OCI-LY1 (cell line): ENCODE results near the gene TGFBR2.

Experiments used
- H2AFZ ChIP-seq: fragments of 200-600 bp; sonication (generic), shearing (Covaris generic); 2 replicates; pipeline ENCODE4 v1.6.0; 2014; ENCODE audit warnings: antibody characterized with exemption, mild to moderate bottlenecking, low read length
- H3F3A ChIP-seq: fragments of 200-600 bp; sonication (generic), shearing (Covaris generic); 2 replicates; pipeline ENCODE4 v1.6.0; 2014; ENCODE audit warnings: mild to moderate bottlenecking, antibody characterized with exemption, low read length, moderate library complexity; ENCODE audit not compliant: insufficient read depth
- H3K27ac ChIP-seq: fragments of 200-600 bp; sonication (generic); 2 replicates; pipeline ENCODE4 v1.5.1; 2014; ENCODE audit warnings: low read length, mixed run types, mild to moderate bottlenecking, low read depth; ENCODE audit not compliant: poor library complexity, severe bottlenecking
- H3K27me3 ChIP-seq: fragments of 200-600 bp; sonication (generic); 2 replicates; pipeline ENCODE4 v1.6.0; 2014; ENCODE audit warnings: antibody characterized with exemption, mild to moderate bottlenecking, low read length, moderate library complexity; ENCODE audit not compliant: insufficient read depth
- H3K36me3 ChIP-seq: fragments of 200-600 bp; sonication (generic); 2 replicates; pipeline ENCODE4 v1.6.1; 2014; ENCODE audit warnings: mild to moderate bottlenecking, antibody characterized with exemption, low read length, moderate library complexity, mixed read lengths; ENCODE audit not compliant: insufficient read depth
- H3K4me1 ChIP-seq: fragments of 200-600 bp; sonication (generic); 2 replicates; pipeline ENCODE4 v1.5.1; 2014; ENCODE audit warnings: mild to moderate bottlenecking, low read length, moderate library complexity; ENCODE audit not compliant: insufficient read depth, severe bottlenecking
- H3K4me2 ChIP-seq: fragments of 200-600 bp; sonication (generic), shearing (Covaris generic); 2 replicates; pipeline ENCODE4 v1.6.1; 2014; ENCODE audit warnings: low read length
- H3K4me3 ChIP-seq: fragments of 200-600 bp; sonication (generic); 2 replicates; pipeline ENCODE4 v1.5.1; 2014; ENCODE audit warnings: low read length, low read depth, mild to moderate bottlenecking, mixed read lengths; ENCODE audit not compliant: poor library complexity, severe bottlenecking
- H3K79me2 ChIP-seq: fragments of 200-600 bp; shearing (Covaris generic); 2 replicates; pipeline ENCODE4 v1.6.1; 2016; ENCODE audit warnings: mixed run types, low read length, mixed read lengths; ENCODE audit not compliant: insufficient read depth
- H3K9ac ChIP-seq: fragments of 200-600 bp; sonication (generic), shearing (Covaris generic); 2 replicates; pipeline ENCODE4 v1.6.1; 2014; ENCODE audit warnings: mild to moderate bottlenecking, low read length, mixed read lengths
- H3K9me2 ChIP-seq: fragments of 200-600 bp; sonication (generic), shearing (Covaris generic); 2 replicates; pipeline ENCODE4 v1.6.1; 2014; ENCODE audit warnings: low read depth, mild to moderate bottlenecking, low read length, mixed read lengths
- H3K9me3 ChIP-seq: fragments of 200-600 bp; shearing (Covaris generic); 2 replicates; pipeline ENCODE4 v1.6.1; 2014; ENCODE audit warnings: low read length, mixed read lengths
- H4K20me1 ChIP-seq: fragments of 200-600 bp; sonication (generic), shearing (Covaris generic); 2 replicates; pipeline ENCODE4 v1.6.0; 2016; ENCODE audit warnings: mild to moderate bottlenecking, low read length; ENCODE audit not compliant: insufficient read depth
- EZH2 ChIP-seq: fragments of 200-600 bp; sonication (generic), shearing (Covaris generic); IDR thresholded peaks from 2 replicates; pipeline ENCODE4 v1.8.0; 2017; ENCODE audit warnings: borderline replicate concordance, mixed run types, mild to moderate bottlenecking, antibody characterized with exemption, low read length, moderate library complexity, mixed read lengths
- TF ChIP-seq, protein P1 (sequence below): fragments of 200-600 bp; sonication (generic), shearing (Covaris generic); IDR thresholded peaks from 2 replicates; pipeline ENCODE4 v1.5.1; 2017; ENCODE audit warnings: mild to moderate bottlenecking, antibody characterized with exemption, low read length, moderate library complexity, mixed read lengths

TGFBR2 gene

DNA sequence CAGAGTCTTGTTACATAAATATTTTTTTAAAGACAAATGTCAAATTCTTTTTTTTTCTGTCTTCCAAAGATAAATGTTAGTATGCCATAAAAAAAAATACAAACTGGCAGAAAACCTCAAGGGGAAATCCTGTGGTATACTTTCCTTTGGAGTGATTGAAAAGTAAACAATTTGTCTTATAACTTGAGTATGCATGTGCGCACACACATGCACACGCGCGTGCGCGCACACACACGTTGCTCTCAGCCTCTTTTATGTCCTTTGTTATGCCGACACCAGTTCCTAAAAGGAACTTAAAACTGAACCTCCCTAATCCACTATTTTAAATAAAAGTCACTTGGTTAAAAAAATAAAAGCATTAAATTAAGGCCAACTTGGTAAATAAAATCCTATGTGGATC is 58.1 kb downstream of the TGFBR2 start:
- Histone ChIP-seq H3K4me3 (no peak overlapping the region), H3K27me3 (no peaks in the 10 kb centered on the region), H3K27ac (no peak overlapping the region), H3K36me3 (peaks cover 65% of the 10 kb centered on the region), H3K9ac (no peak overlapping the region), H3K9me3 (no peaks in the 10 kb centered on the region), H3K4me1 (peaks cover 16% of the 10 kb centered on the region), H3F3A (no peaks in the 10 kb centered on the region), H3K4me2 (no peak overlapping the region), H3K9me2 (no peaks in the 10 kb centered on the region), H3K79me2 (no peaks in the 10 kb centered on the region), H4K20me1 (no peaks in the 10 kb centered on the region), H2AFZ (no peak overlapping the region)
- TF ChIP-seq EZH2, result no peak
- TF ChIP-seq, protein P1, sequence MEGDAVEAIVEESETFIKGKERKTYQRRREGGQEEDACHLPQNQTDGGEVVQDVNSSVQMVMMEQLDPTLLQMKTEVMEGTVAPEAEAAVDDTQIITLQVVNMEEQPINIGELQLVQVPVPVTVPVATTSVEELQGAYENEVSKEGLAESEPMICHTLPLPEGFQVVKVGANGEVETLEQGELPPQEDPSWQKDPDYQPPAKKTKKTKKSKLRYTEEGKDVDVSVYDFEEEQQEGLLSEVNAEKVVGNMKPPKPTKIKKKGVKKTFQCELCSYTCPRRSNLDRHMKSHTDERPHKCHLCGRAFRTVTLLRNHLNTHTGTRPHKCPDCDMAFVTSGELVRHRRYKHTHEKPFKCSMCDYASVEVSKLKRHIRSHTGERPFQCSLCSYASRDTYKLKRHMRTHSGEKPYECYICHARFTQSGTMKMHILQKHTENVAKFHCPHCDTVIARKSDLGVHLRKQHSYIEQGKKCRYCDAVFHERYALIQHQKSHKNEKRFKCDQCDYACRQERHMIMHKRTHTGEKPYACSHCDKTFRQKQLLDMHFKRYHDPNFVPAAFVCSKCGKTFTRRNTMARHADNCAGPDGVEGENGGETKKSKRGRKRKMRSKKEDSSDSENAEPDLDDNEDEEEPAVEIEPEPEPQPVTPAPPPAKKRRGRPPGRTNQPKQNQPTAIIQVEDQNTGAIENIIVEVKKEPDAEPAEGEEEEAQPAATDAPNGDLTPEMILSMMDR, result no peak

DNA sequence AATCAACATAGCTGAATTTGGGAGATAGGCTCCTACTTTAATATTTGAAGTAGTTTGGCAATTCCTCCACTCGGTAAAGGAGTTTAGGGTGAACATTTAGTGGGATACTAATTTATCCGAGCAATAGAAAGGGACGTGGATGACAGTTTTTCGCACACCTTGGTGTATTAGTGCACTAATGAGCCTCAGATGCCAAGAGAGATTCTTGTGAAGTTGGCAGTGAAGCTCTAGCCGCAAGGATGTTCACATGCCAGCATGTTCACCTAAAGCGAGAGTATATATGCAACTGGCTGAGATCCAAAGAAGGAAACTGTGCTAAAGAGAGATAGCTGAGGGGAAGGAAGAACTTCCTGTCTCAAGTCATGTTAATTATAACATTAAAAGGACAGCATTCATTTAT is 58.5 kb downstream of the TGFBR2 start:
- Histone ChIP-seq H3K27me3 (no peaks in the 10 kb centered on the region), H3K36me3 (peaks cover 66% of the 10 kb centered on the region), H3K4me3 (no peak overlapping the region), H3K9ac (no peak overlapping the region), H3K27ac (no peak overlapping the region), H4K20me1 (no peaks in the 10 kb centered on the region), H3K79me2 (no peaks in the 10 kb centered on the region), H3K9me3 (no peaks in the 10 kb centered on the region), H3K4me1 (peaks cover 14% of the 10 kb centered on the region), H2AFZ (no peak overlapping the region), H3F3A (no peaks in the 10 kb centered on the region), H3K4me2 (no peak overlapping the region), H3K9me2 (no peaks in the 10 kb centered on the region)
- TF ChIP-seq, protein P1, result no peak
- TF ChIP-seq EZH2, result no peak

DNA sequence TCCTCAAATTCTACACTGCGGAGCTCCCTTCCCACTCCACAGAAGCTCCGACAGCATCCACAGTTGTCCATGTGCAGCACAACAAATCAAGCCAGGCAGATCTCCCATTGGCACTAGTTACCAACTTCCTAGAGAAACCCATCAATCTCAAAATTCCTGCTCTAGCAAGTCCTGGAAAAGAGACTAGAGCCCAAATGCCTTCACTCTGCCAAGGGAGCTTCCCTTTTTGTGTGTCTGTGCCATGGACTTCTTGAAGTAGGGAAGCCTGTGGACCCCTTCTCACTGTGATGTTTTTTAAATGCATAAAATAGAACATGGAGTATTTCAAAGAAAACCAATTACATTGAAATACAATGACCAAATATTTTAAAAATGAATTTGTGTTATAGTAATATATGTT is 59.1 kb downstream of the TGFBR2 start:
- no peak overlapping the region for H2AFZ ChIP-seq
- TF ChIP-seq, protein P1, result no peak
- TF ChIP-seq EZH2, result no peak
- no peak overlapping the region for H3K4me3 ChIP-seq
- H3K4me1 ChIP-seq, result peaks cover 14% of the 10 kb centered on the region
- H3K9ac ChIP-seq, result no peak overlapping the region
- H3K4me2 ChIP-seq, result no peak overlapping the region
- H3K9me2 ChIP-seq, result no peaks in the 10 kb centered on the region
- H3F3A ChIP-seq, result no peaks in the 10 kb centered on the region
- no peaks in the 10 kb centered on the region for H3K79me2 ChIP-seq
- no peak overlapping the region for H3K27ac ChIP-seq
- no peaks in the 10 kb centered on the region for H3K9me3 ChIP-seq
- H3K27me3 ChIP-seq, result no peaks in the 10 kb centered on the region
- H3K36me3 ChIP-seq, result peaks cover 67% of the 10 kb centered on the region
- H4K20me1 ChIP-seq, result no peaks in the 10 kb centered on the region
